B cell (primary cell): ENCODE results near the gene NCBP3. TPM values are rescaled to one million over a fixed set of nuclear protein-coding genes. Genes with fewer than 3 reads are reported as not detected.
A peak's percentile ranks its signal among the peaks of the same experiment; 100 is the strongest.

ENCODE experiments used
- ATAC-seq: fragments of 200-7000 bp; cut with Tn5 transposase; one replicate; pipeline ENCODE4 v1.10.0; 2021; ENCODE audit warnings: low read depth, mild to moderate bottlenecking, moderate number of reproducible peaks, moderate library complexity
- CTCF ChIA-PET: fragments of 350-600 bp; sonication (Branson Sonifier 250); formaldehyde crosslinking; loops from one replicate; lab custom pipeline; 2021; ENCODE audit warnings: antibody characterized with exemption, inconsistent platforms; lab: Charles Lee
- POLR2A ChIA-PET: fragments of 350-600 bp; sonication (Branson Sonifier 250); formaldehyde crosslinking; loops from one replicate; lab custom pipeline; 2021; ENCODE audit warnings: antibody characterized with exemption; lab: Charles Lee
- DNase-seq: peaks from one replicate; pipeline ENCODE4 v3.0.0; 2013
- H2AFZ ChIP-seq: 2 replicates; pipeline ENCODE4 v1.6.1; 2012; ENCODE audit warnings: mild to moderate bottlenecking, low read depth, low read length; ENCODE audit not compliant: insufficient read depth, poor library complexity, severe bottlenecking
- H3K27ac ChIP-seq, 2 donors: 1 replicate in 1 of 2; 2 replicates in 1 of 2; pipeline ENCODE4 v1.5.1; 2012 to 2013; ENCODE audit warnings: low read length in 2 of 2, mild to moderate bottlenecking in 2 of 2, moderate library complexity in 1 of 2
- H3K27me3 ChIP-seq, 4 experiments: fragments of 200-600 bp in 1 of 4; sonication (generic) in 1 of 4; replicated peaks in 1 of 4; 1 replicate in 2 of 4; 2 replicates in 2 of 4; pipeline versions ENCODE4 v1.6.1 to v1.7.0; 2013 to 2016; ENCODE audit warnings: low read length in 3 of 4, mild to moderate bottlenecking in 2 of 4, mixed read lengths in 1 of 4, moderate library complexity in 1 of 4; ENCODE audit not compliant: insufficient read depth in 4 of 4, control insufficient read depth in 3 of 4; ENCODE audit errors: control extremely low read depth in 1 of 4
- H3K36me3 ChIP-seq, 2 experiments: replicated peaks in 1 of 2; 1 replicate in 1 of 2; 2 replicates in 1 of 2; pipeline versions ENCODE4 v1.6.1 to v1.7.1; 2013; ENCODE audit warnings: low read length in 1 of 2; ENCODE audit not compliant: insufficient read depth in 2 of 2, control insufficient read depth in 1 of 2; ENCODE audit errors: control extremely low read depth in 1 of 2, extremely low read depth in 1 of 2
- H3K4me1 ChIP-seq, 2 donors: fragments of 200-600 bp in 1 of 2; sonication (generic) in 1 of 2; 1 replicate in 1 of 2; 2 replicates in 1 of 2; pipeline versions ENCODE4 v1.5.1 to v1.6.1; 2013 to 2017; ENCODE audit warnings: low read length in 2 of 2; ENCODE audit not compliant: control insufficient read depth in 2 of 2, insufficient read depth in 2 of 2
- H3K4me2 ChIP-seq: replicated peaks from 2 replicates; pipeline ENCODE3; 2012; ENCODE audit warnings: mild to moderate bottlenecking, low read depth, low read length; ENCODE audit not compliant: poor library complexity, severe bottlenecking
- H3K4me3 ChIP-seq, 5 experiments: fragments of 200-600 bp in 1 of 5; sonication (generic) in 1 of 5; 1 replicate in 3 of 5; 2 replicates in 2 of 5; pipeline versions ENCODE4 v1.5.1 to v1.7.0; 2011 to 2016; ENCODE audit warnings: low read length in 4 of 5, mild to moderate bottlenecking in 4 of 5, low read depth in 2 of 5, control low read depth in 1 of 5, moderate library complexity in 1 of 5; ENCODE audit not compliant: insufficient read depth in 1 of 5; ENCODE audit errors: control extremely low read depth in 1 of 5, extremely low read depth in 1 of 5
- H3K79me2 ChIP-seq: fragments of 200-600 bp; sonication (generic); one replicate; pipeline ENCODE4 v1.6.0; 2016; ENCODE audit warnings: low read length; ENCODE audit not compliant: control insufficient read depth, insufficient read depth
- H3K9ac ChIP-seq: fragments of 200-600 bp; sonication (generic); 2 replicates; pipeline ENCODE4 v1.6.1; 2017; ENCODE audit warnings: mild to moderate bottlenecking, low read length, moderate library complexity
- H3K9me3 ChIP-seq, 3 donors: one replicate each; pipeline versions ENCODE4 v1.6.1 to v1.7.1; 2013; ENCODE audit warnings: low read length in 2 of 3; ENCODE audit not compliant: control insufficient read depth in 2 of 3, insufficient read depth in 1 of 3; ENCODE audit errors: control extremely low read depth in 1 of 3
- H4K20me1 ChIP-seq: 2 replicates; pipeline ENCODE4 v1.6.0; 2012; ENCODE audit warnings: mild to moderate bottlenecking, low read length; ENCODE audit not compliant: insufficient read depth, control insufficient read depth, poor library complexity, severe bottlenecking
- H3K27ac Mint-ChIP-seq: one replicate; pipeline ENCODE4 v1.8.0; 2021; ENCODE audit warnings: mixed read lengths
- H3K27me3 Mint-ChIP-seq: one replicate; pipeline ENCODE4 v1.8.0; 2021; ENCODE audit warnings: mixed read lengths
- H3K4me1 Mint-ChIP-seq: one replicate; pipeline ENCODE4 v1.8.0; 2021; ENCODE audit warnings: mixed read lengths
- H3K4me3 Mint-ChIP-seq: one replicate; pipeline ENCODE4 v1.8.0; 2021; ENCODE audit warnings: mixed read lengths
- H3K9me3 Mint-ChIP-seq: one replicate; pipeline ENCODE4 v1.8.0; 2022; ENCODE audit warnings: mixed read lengths; ENCODE audit not compliant: insufficient read depth
- EZH2 ChIP-seq: IDR thresholded peaks from 2 replicates; pipeline ENCODE4 v1.6.1; 2012; ENCODE audit warnings: borderline replicate concordance, low read depth, mild to moderate bottlenecking, moderate library complexity, low read length; ENCODE audit not compliant: insufficient read depth, poor library complexity, severe bottlenecking
- WGBS: methylation state at CpG from one replicate; pipeline ENCODE4 v1.1.5; 2013; ENCODE audit warnings: missing lambda C conversion rate; ENCODE audit not compliant: insufficient coverage; 5-methylcytosine and 5-hydroxymethylcytosine counted together
- intact Hi-C: fragments of 100-400 bp; cut with micrococcal nuclease; formaldehyde crosslinking; loops from one replicate; pipeline ENCODE4 v1.10.0; 2022
- polyA plus RNA-seq: library from polyadenylated mRNA; depleted of rRNA; stranded (reverse); fragments of >200 nt; gene quantifications from 2 replicates; pipeline ENCODE4 v1.2.3, GENCODE V29; 2012
- total RNA-seq, 2 donors: library from RNA; stranded (reverse); fragments of 120-200 nt in 1 of 2; gene quantifications; 1 replicate in 1 of 2; 2 replicates in 1 of 2; pipeline versions ENCODE4 v1.2.3 to v1.2.4, GENCODE V29; 2013 to 2022
- TF ChIP-seq, protein P1 (sequence below): fragments of 200-600 bp; IDR thresholded peaks from one replicate; pipeline ENCODE4 v1.8.0; 2022; ENCODE audit warnings: antibody characterized with exemption, mild to moderate bottlenecking

NCBP3 gene
- total and polyA plus RNA-seq, 2 donors (not counting 1 experiment from before 2014, with no cell fraction given) = 11.1 to 71.7 TPM

DNA sequence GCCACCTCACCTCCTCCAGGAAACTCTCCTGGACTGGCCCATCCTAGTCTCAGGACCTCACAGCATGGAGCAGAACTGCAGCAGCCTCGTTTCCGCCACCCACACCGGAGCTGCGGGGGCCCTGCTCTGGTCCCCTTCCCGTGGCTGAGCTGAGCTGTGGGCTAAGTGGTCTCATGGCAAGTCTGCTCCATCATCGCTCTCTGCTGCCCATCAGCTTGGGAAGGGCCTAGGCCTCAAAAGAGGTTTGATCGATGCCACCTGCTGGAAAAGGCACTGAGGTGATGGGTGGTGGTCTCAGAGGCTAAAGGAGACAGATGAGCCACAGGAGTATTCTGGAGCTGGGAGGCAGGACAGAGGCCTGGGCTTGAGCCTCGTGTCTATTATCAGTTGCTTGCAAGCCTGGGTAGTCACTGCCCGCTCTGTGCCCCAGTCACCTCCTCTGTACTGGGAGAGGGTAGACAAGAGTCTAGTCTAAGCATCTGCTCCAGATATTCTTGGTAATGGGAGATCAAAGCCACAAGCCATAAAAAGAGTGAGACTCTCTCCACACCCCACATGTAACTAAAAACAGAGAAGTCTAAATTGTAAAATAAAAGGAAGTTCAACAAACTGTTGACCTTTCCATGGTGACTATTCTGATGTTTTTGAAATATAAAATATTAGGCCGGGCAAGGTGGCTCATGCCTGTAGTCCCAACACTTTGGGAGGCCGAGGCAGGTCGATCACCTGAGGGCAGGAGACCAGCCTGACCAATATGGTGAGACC lies 46.7 kb downstream of the NCBP3 start:
- Mint-ChIP-seq H3K27me3 (no peaks in the 10 kb centered on the region), H3K27ac (peak overlapping the region; percentile 92), H3K9me3 (no peaks in the 10 kb centered on the region), H3K4me1 (peaks cover 62% of the 10 kb centered on the region), H3K4me3 (peak overlapping the region; percentile 10)
- Histone ChIP-seq H3K27me3 (no peaks in the 10 kb centered on the region), H3K36me3 (no peaks in the 10 kb centered on the region), H4K20me1 (no peaks in the 10 kb centered on the region), H3K9me3 (peaks cover 0 to 3% (median 0%) of the 10 kb centered on the region in 3 donors), H3K27ac (peak overlapping the region in 1 of 2 donors; percentile 12), H3K9ac (no peak overlapping the region), H3K4me2 (peak overlapping the region; percentile 44), H3K79me2 (no peaks in the 10 kb centered on the region), H3K4me3 (no peak overlapping the region), H2AFZ (no peak overlapping the region), H3K4me1 (peaks cover 14 to 56% of the 10 kb centered on the region in 2 donors)
- CTCF ChIA-PET = interaction anchor here (1.0 kb wide), 1 partner anchor 62 kb away, joined by 5 read pairs; no protein-coding TSS in a partner anchor
- DNase-seq (no peak), ATAC-seq (no peak)
- 84% methylated on average over 10 of the region's 12 CpGs for WGBS
- POLR2A ChIA-PET = no interaction called here
- intact Hi-C loops = no loop called here
- TF ChIP-seq, protein P1, sequence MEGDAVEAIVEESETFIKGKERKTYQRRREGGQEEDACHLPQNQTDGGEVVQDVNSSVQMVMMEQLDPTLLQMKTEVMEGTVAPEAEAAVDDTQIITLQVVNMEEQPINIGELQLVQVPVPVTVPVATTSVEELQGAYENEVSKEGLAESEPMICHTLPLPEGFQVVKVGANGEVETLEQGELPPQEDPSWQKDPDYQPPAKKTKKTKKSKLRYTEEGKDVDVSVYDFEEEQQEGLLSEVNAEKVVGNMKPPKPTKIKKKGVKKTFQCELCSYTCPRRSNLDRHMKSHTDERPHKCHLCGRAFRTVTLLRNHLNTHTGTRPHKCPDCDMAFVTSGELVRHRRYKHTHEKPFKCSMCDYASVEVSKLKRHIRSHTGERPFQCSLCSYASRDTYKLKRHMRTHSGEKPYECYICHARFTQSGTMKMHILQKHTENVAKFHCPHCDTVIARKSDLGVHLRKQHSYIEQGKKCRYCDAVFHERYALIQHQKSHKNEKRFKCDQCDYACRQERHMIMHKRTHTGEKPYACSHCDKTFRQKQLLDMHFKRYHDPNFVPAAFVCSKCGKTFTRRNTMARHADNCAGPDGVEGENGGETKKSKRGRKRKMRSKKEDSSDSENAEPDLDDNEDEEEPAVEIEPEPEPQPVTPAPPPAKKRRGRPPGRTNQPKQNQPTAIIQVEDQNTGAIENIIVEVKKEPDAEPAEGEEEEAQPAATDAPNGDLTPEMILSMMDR = no peak
- TF ChIP-seq EZH2 = no peak
